Measurements from ENCODE around the gene PTPRN.

- TF ChIP-seq CTCF (IDR thresholded peaks at IDR 0.05) (no peak), EZH2phosphoT487 (IDR thresholded peaks at IDR 0.05) (no peak)
These were observed 20.0 kb downstream of the PTPRN start for GRCh38 chr2:219289195-219289536.

All from neural progenitor cell (in vitro differentiated cells).